T-helper 17 cell (primary cell): ENCODE data around the gene PPM1A. TPM values are rescaled to one million over a fixed set of nuclear protein-coding genes. Genes with fewer than 3 reads are reported as not detected.
A peak's percentile ranks its signal among the peaks of the same experiment; 100 is the strongest.

Experiments
- ATAC-seq: fragments of 150-1000 bp; cut with Tn5 transposase; 2 replicates; pipeline ENCODE4 v1.10.0; 2021; ENCODE audit warnings: mild to moderate bottlenecking, moderate library complexity
- DNase-seq, 3 donors: peaks; one replicate each; pipeline versions ENCODE4 v3.0.0 to v3.0.0-alpha.2; 2020 to 2021
- H3K9me3 ChIP-seq: one replicate; pipeline ENCODE4 v1.7.0; 2013; ENCODE audit warnings: low read length, mild to moderate bottlenecking; ENCODE audit not compliant: control insufficient read depth, poor library complexity, severe bottlenecking
- H3K27ac Mint-ChIP-seq: one replicate; pipeline ENCODE4 v1.8.0; 2022; ENCODE audit warnings: mild to moderate bottlenecking, moderate library complexity, mixed read lengths
- H3K27me3 Mint-ChIP-seq: one replicate; pipeline ENCODE4 v1.8.0; 2022; ENCODE audit warnings: mixed read lengths
- H3K36me3 Mint-ChIP-seq: one replicate; pipeline ENCODE4 v1.8.0; 2022; ENCODE audit warnings: low read depth, mixed read lengths
- H3K4me1 Mint-ChIP-seq: one replicate; pipeline ENCODE4 v1.8.0; 2022; ENCODE audit warnings: mild to moderate bottlenecking, mixed read lengths
- H3K4me3 Mint-ChIP-seq: one replicate; pipeline ENCODE4 v1.8.0; 2022; ENCODE audit warnings: mild to moderate bottlenecking, moderate library complexity, mixed read lengths
- total RNA-seq, 4 donors: library from RNA in 2 of 4; stranded (reverse) in 2 of 4; gene quantifications; one replicate each; pipeline ENCODE4 v1.2.3 and lab custom pipeline; 2022 to 2026

PPM1A gene
- total RNA-seq, 2 donors from 2014 or later: 67.2 to 111 TPM

DNA sequence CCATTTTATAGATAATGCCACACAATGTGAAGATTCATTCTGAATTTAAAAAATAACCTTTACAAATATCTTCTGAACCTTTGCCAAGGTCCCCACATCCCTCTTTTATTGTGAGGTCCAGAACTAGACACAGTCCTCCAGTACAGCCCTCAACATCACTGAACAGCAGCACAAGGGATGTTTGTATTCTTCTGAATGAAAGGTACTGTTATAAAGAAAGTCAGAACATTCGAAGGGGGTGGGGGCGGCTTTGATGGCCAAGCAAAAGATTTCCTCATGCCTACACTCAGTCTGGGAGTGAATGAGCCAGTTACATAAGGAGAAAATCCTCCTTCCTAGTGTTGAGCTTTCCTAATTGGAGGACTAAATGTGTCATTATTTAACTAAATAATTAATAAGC is 77.3 kb downstream of the PPM1A start:
- H3K27me3 Mint-ChIP-seq: peaks cover 32% of the 10 kb centered on the region
- H3K9me3 ChIP-seq: no peaks in the 10 kb centered on the region
- H3K4me1 Mint-ChIP-seq: peaks cover 9% of the 10 kb centered on the region
- DNase-seq (no peak), ATAC-seq (no peak)
- H3K27ac Mint-ChIP-seq: no peak overlapping the region
- no peak overlapping the region for H3K4me3 Mint-ChIP-seq
- no peaks in the 10 kb centered on the region for H3K36me3 Mint-ChIP-seq

DNA sequence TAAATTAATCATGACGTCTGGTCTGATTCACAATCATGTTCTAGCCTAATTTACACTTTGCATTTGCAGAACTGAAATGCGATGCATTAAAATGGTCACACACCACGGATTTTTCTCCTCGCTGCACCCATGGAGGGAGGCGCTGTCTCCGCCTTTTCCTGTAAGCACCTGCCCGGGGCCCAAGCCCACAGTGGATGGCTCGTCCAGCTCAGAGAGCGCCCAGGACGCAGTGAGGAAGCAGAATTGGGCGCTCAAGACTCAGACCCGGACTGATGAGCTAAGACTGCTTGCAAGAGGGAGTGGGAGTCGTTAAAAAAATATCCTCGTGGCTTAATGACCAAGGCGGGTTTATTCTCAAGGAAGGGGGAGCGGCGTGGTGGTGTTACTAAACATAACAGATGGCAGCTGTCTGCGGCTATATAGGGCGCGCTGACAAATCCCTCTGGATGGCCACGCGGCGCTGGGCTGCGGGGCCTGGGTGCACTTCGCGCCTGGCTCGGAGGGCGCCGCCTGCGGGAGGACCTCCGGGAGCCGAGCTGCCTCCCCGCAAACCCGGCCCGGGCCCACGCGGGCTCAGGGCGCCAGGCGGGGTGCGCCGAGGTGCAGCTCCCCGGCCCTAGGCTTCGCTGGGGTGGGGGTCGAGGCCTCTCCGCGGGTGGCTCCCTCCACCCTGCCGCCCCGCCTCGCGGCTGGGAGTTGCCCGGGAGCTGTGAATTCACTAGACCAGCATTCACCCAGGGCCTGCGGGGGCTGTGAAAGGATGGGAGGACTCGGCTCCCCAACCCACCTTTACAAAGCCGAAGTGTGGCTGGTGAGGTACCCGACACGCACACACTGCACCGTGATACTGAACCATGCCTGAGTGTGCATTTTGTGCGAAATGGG is 78.7 kb downstream of the PPM1A start:
- H3K27ac Mint-ChIP-seq: no peak overlapping the region
- peak in 2 of 3 donors; percentile 11 to 25 for DNase-seq

DNA sequence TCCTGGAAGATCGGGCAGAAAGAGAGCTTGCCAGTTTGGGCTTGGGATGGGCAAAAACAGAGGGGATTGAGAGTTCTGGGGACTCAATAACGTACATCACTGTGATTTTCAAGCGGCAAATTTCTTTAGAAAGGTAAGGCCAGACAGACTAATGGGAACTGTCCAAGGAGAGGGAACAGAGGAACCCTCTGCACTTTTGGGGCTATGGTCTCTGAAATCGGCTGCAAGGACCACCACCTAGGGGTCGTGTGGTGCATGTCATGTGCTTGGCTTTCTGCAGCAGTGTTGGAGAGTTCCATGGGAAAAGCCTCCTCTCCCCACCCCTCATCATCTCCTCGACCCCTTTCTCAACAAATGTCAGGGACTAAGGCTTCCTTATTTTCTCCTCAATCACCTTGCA is 79.6 kb downstream of the PPM1A start:
- ATAC-seq (no peak), DNase-seq (no peak)
- Mint-ChIP-seq H3K4me3 (peak overlapping the region; percentile 89), H3K4me1 (peaks cover 24% of the 10 kb centered on the region), H3K36me3 (peaks cover 4% of the 10 kb centered on the region), H3K27me3 (peaks cover 37% of the 10 kb centered on the region), H3K27ac (no peak overlapping the region)
- H3K9me3 ChIP-seq: no peaks in the 10 kb centered on the region

More for the DNA sequence above, 78.7 kb downstream of the PPM1A start:
- Mint-ChIP-seq H3K36me3 (peaks cover 4% of the 10 kb centered on the region), H3K4me1 (peaks cover 19% of the 10 kb centered on the region), H3K4me3 (peak overlapping the region; percentile 89), H3K27me3 (peaks cover 34% of the 10 kb centered on the region)
- ATAC-seq: peak; percentile 40
- no peaks in the 10 kb centered on the region for H3K9me3 ChIP-seq

DNA sequence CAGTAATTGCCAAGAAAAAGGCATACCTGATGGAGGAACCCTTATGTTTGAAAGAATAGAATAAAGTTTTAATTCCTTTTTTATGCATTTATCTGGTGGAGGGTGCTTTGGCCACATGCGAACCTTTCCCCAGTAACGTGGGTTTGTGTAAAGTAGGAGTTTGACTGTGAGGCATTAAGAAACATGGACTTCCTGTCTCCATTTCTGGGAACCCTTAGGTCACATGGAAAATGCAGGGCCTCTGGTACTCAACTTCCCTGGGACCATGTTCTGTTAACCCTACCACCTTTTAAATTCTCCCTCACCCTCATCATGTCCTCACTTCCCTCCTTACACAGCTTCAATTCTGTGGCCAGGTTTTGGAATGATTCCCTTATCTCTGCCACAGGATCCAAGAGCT is 80.3 kb downstream of the PPM1A start:
- no peaks in the 10 kb centered on the region for H3K9me3 ChIP-seq
- ATAC-seq (no peak), DNase-seq (no peak)
- no peak overlapping the region for H3K27ac Mint-ChIP-seq
- no peak overlapping the region for H3K4me3 Mint-ChIP-seq
- peaks cover 4% of the 10 kb centered on the region for H3K36me3 Mint-ChIP-seq
- peaks cover 24% of the 10 kb centered on the region for H3K4me1 Mint-ChIP-seq
- peaks cover 43% of the 10 kb centered on the region for H3K27me3 Mint-ChIP-seq

DNA sequence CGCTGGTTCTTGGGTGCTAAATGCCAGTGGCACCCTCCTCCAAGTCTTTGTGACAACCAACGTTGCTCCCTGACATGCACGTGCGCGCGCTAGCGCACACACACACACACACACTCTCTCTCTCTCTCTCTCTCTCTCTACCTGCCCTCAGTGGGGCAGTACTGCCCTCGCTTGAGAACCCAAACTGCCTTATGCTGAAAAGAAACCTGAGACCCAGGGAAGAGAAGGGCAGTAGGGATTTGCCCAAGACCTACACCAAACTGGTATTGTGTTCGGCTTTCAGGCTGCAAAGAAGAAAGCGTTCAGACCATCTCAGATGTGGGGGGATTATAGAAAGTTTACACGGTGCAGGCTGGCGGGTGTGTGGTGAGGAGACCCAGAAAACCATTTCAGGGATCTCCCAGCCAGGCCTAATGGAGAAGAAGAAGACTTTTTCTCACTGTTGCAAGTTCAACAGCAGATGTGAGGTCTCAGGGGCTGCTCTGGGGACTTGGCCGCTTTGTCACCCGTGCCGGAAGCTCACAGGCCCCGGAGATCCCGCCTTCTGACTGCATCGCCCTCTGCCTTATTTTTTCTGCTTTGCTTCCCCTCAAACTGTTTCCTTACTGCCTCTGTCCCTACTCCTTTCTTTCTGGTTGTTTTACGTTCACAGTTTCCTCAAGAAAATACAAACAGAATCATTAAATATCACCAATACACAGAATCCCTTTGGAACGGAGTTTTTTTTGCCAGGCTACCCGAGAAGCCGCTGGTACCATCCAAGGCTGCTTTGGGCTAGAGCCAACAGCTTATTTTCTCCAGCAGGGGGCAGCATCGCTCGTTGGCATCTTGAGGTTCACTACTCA is 82.4 kb downstream of the PPM1A start:
- peaks cover 24% of the 10 kb centered on the region for H3K4me1 Mint-ChIP-seq
- peaks cover 38% of the 10 kb centered on the region for H3K27me3 Mint-ChIP-seq
- peak overlapping the region; percentile 98 for H3K4me3 Mint-ChIP-seq
- no peaks in the 10 kb centered on the region for H3K9me3 ChIP-seq
- H3K27ac Mint-ChIP-seq: peak overlapping the region; percentile 96
- DNase-seq (peak; percentile 43 to 68 (median 47)), ATAC-seq (peak; percentile 77)
- H3K36me3 Mint-ChIP-seq: peaks cover 4% of the 10 kb centered on the region

DNA sequence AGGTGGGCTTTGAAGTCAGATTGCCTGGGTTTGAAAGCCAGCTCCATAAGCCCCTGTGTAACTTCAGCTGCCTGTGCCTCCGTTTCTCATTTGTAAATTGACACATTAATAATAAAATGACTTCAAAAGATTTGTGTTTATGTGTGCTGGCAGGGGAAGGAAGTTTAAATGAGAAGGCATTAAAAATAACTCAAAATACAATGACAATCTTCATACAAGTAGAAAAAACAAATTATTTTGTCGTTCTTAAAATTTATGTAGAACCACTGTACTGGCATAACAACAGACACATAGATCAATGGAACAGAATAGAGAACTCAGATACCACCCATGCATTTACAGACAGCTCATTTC is 83.0 kb downstream of the PPM1A start:
- DNase-seq (no peak), ATAC-seq (no peak)
- Mint-ChIP-seq H3K4me3 (peak overlapping the region; percentile 98), H3K36me3 (peaks cover 4% of the 10 kb centered on the region), H3K27me3 (peaks cover 40% of the 10 kb centered on the region), H3K27ac (peak overlapping the region; percentile 96), H3K4me1 (peaks cover 24% of the 10 kb centered on the region)
- no peaks in the 10 kb centered on the region for H3K9me3 ChIP-seq

DNA sequence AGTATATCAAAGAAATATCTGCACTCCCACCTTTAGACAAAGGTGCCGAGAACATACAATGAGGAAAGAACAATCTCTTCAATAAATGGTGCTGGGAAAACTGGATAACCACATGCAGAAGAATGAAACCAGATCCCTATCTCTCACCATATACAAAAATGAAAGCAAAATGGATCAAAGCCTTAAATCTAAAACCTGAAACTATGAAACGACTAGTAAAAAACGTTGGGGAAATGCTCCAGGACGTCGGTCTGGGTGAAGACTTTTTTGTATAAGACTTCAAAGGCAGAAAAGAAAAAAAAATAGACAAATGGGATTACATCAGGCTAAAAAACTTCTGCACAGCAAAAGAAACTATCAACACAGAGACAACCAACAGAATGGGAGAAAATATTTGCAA is 83.8 kb downstream of the PPM1A start:
- Mint-ChIP-seq H3K27ac (no peak overlapping the region), H3K4me3 (no peak overlapping the region), H3K36me3 (peaks cover 4% of the 10 kb centered on the region), H3K27me3 (peaks cover 47% of the 10 kb centered on the region), H3K4me1 (peaks cover 20% of the 10 kb centered on the region)
- ATAC-seq: no peak
- no peak for DNase-seq
- H3K9me3 ChIP-seq: no peaks in the 10 kb centered on the region

DNA sequence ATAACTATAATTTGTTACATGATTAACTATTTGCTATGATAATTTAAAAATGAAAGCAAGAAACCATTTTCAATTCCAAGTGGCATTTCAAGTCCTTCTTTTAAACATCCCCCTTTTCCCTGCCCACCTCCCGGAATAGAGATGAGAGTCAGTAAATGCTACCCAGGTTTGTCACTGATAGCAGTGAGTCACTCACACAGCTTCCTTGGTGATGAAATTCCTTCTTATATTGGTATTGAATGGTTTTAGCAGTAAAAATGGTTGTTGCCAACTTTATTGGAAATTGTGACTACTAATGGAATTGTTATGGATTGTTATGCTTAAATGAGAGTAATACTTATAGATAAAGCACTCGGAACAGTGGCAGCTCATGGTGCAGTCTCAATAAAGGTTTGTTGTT is 90.5 kb downstream of the PPM1A start:
- Mint-ChIP-seq H3K27ac (no peak overlapping the region), H3K27me3 (peaks cover 41% of the 10 kb centered on the region), H3K4me1 (peaks cover 3% of the 10 kb centered on the region), H3K4me3 (no peak overlapping the region), H3K36me3 (no peaks in the 10 kb centered on the region)
- ATAC-seq: no peak
- DNase-seq: no peak
- H3K9me3 ChIP-seq: no peaks in the 10 kb centered on the region

DNA sequence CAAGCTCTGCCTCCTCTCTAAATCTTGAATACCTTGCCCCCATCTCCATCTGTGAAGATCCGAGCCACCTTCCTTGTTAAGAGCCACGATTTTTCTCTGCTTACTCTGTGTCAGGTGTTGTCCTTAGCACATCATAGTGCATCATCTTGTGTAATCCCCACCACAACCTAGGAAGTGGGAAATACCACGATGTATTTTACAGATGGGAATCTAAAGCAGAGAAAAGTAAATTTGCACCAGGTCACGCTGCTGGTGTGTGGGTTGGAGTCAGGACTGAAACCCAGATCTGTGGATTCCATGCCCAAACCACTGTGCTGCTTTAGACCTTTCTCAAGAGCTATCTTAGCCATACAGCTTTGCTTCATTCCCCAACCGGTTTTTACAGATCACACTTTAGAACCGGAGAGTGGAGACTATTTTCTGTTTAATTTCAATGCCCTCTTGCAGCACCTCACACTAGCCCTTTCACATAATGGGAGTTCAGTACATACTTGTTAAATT is 94.6 kb downstream of the PPM1A start:
- ATAC-seq: no peak
- H3K36me3 Mint-ChIP-seq: no peaks in the 10 kb centered on the region
- H3K27ac Mint-ChIP-seq: no peak overlapping the region
- H3K4me3 Mint-ChIP-seq: no peak overlapping the region
- H3K4me1 Mint-ChIP-seq: peaks cover 5% of the 10 kb centered on the region
- peaks cover 17% of the 10 kb centered on the region for H3K27me3 Mint-ChIP-seq
- no peaks in the 10 kb centered on the region for H3K9me3 ChIP-seq
- DNase-seq: no peak

DNA sequence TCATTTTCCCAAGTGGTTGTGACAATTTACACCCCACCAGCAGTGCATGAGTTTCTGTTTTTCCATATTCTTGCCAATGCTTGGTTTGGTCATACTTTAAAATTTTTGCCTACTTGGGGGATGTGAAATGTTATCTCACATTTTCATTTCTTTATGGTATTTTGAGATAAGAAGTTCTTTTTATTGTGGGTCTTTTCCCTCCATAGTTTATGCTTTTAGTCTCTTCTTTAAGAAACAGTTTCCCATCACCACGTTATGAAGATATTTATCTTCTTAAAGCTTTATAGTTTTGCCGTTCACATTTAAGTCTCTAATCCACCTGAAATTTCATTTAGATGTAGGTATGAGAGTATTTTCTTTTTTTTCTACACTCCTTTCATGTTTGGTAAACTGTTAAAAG is 95.7 kb downstream of the PPM1A start:
- H3K36me3 Mint-ChIP-seq: no peaks in the 10 kb centered on the region
- DNase-seq (no peak), ATAC-seq (no peak)
- H3K9me3 ChIP-seq: no peaks in the 10 kb centered on the region
- peaks cover 5% of the 10 kb centered on the region for H3K4me1 Mint-ChIP-seq
- no peak overlapping the region for H3K4me3 Mint-ChIP-seq
- peaks cover 16% of the 10 kb centered on the region for H3K27me3 Mint-ChIP-seq
- H3K27ac Mint-ChIP-seq: no peak overlapping the region

DNA sequence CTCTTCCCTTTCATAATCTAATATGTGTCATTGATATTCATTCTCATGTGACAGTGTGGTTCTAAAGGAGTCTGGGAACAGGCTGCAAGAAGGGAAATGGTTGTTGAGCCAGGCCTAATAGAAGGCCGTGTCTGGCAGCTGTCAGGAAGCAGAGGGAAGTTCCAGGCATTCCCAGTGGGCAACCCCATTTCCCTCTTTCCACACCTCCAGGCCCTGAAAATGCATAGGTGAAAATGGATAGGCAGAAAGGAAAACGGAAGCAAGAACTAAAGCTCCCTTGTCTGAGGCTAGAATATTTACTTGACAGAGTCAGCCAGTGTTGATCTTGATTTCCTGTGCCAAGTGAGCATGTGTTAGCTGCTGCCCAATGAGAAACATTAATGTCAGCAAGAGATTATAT is 97.7 kb downstream of the PPM1A start:
- no peaks in the 10 kb centered on the region for H3K9me3 ChIP-seq
- DNase-seq (no peak), ATAC-seq (no peak)
- no peak overlapping the region for H3K4me3 Mint-ChIP-seq
- peaks cover 5% of the 10 kb centered on the region for H3K4me1 Mint-ChIP-seq
- H3K36me3 Mint-ChIP-seq: no peaks in the 10 kb centered on the region
- H3K27me3 Mint-ChIP-seq: peaks cover 16% of the 10 kb centered on the region
- peak overlapping the region; percentile 39 for H3K27ac Mint-ChIP-seq

DNA sequence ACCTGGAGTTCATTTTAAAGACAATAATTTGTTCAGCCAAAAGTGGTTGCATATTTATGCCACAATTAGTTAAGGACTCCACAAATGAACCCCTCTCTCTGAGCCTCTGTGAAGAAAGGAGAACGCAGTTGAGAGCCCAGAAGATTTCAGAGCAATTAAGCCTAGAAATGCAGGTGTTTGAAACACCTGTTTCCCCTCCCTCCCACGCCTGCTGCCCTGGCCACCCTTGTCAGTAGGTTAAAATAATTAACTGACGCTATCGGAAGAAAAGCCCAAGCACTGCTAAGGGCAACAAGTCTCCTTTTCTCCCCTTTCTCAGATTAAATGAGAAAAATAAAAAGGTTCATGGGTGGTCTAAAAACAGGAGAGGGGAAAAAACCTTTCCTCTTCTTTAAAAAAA is 99.2 kb downstream of the PPM1A start:
- DNase-seq (no peak), ATAC-seq (no peak)
- no peaks in the 10 kb centered on the region for H3K9me3 ChIP-seq
- Mint-ChIP-seq H3K27me3 (peaks cover 18% of the 10 kb centered on the region), H3K4me1 (peaks cover 5% of the 10 kb centered on the region), H3K36me3 (no peaks in the 10 kb centered on the region), H3K27ac (no peak overlapping the region), H3K4me3 (no peak overlapping the region)
